ENCODE measurements around the gene ACSM2A.
"Not testable (repeated sequence)": the region's sequence is repeated elsewhere in the genome, so short reads cannot be mapped to it uniquely, and the experiment has no call there.

Gene ACSM2A

GRCh38 chr16:20446652-20447393 lies 4.5 kb upstream of the ACSM2A start:
- in situ Hi-C loops (cut with MboI; ENCODE audit: low sequenced_read_pairs) = not testable (repeated sequence)

DNA sequence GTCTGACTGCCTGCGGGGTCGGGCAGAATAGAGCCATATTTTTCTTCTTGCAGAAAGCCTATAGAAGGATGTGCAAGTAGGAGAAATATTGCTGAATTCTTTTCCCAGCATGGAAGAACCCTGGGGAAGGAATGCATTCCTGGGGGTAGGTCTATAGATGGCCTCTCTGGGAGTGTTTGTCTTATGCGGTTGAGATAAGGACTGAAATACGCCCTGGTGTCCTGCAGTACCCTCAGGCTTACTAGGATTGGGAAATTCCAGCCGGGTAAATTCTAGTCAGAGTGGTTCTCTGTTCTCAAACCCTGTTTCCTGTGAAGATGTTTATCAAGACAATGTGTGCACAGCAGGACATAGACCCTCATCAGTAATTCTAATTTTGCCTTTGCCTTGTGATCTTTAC lies 2.3 kb downstream of the ACSM2A start:
- in situ Hi-C loops (cut with MboI; ENCODE audit: low sequenced_read_pairs) = not testable (repeated sequence)

DNA sequence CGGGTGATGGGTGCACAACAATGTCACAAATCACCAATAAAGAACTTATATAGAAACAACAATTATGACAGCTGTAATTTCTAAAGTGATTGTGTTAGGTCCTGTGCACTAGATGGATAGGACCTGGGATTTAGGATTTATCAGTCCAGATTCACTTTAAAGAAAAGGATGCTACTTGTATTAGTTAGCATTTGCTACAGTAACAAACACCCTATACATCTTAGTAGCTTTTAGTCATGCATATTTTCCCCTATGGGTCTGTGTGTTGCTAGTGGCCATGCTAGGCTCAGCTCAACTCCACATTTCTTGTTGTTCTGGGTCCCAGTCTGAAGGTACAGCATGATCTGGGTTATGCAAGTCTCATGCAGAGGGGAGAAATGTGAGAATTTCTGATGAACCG lies 7.9 kb downstream of the ACSM2A start:
- in situ Hi-C loops (cut with MboI; ENCODE audit: low sequenced_read_pairs) = not testable (repeated sequence)

GRCh38 chr16:20460313-20460712 lies 9.0 kb downstream of the ACSM2A start:
- in situ Hi-C loops (cut with MboI; ENCODE audit: low sequenced_read_pairs) = not testable (repeated sequence)

- in situ Hi-C loops (cut with MboI; ENCODE audit: low sequenced_read_pairs) = not testable (repeated sequence)
Observed at GRCh38 chr16:20468954-20469353, 17.6 kb downstream of the ACSM2A start.

DNA sequence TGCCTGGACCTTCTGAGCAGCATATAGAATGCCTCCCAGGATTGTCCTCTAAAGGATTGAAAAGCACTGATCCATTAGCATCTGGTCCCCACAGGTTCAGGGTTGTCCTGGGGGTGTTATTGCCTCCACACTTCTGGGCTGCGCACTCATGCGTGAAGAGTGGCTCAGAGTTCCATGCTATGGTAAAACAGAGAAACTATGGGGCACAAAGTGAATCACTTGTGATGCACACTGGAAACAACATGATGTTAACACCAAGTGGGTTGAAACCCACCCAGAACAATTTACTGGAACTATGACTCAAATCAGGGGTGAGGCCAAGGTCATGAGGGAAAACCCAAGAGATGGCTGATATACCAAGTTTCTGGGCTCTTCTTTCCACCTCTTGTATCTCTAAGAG lies 18.6 kb downstream of the ACSM2A start:
- in situ Hi-C loops (cut with MboI; ENCODE audit: low sequenced_read_pairs) = not testable (repeated sequence)

DNA sequence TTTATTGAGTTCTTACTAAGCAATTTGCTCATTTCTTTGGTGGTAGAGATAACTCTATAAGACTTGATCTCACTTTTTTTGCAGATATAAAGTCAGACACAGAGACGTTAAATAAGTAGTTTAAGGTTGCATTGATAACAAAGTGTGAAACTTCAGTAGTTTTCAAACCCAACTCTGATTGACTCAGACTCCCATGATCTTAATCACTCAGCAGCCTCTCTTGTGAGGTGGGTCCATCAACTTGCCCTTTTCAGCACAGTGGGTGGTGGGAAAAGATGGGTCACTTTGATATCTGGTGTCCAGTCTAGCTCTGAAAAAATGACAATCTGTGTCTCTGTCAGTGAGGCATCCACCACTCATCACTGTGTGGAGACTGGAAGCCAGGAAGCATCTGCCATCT lies 19.4 kb downstream of the ACSM2A start:
- in situ Hi-C loops (cut with MboI; ENCODE audit: low sequenced_read_pairs) = not testable (repeated sequence)

- in situ Hi-C loops (cut with MboI; ENCODE audit: low sequenced_read_pairs) = not testable (repeated sequence)
Observed at GRCh38 chr16:20477188-20477744, 25.9 kb downstream of the ACSM2A start.

DNA sequence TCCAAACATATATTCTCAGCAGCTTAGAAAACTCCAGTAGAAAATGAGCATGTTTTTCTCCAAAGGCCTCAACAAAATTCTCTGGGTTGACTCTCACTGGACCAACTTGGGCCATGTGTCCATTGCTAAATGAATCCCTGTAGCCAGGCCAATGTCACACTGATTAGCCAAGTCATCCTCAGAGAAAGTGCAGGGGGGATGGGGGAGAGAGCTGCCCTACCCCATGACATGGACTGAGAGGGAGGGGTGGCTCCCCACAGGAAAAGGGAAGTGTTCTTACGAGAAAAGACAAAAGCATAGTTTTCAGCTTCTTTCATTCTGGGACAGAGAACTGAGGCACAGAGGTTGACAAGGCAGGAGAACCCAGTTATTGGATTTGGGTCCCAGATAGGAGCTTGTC lies 32.7 kb downstream of the ACSM2A start:
- in situ Hi-C loops (cut with MboI; ENCODE audit: low sequenced_read_pairs) = not testable (repeated sequence)

- in situ Hi-C loops (cut with MboI; ENCODE audit: low sequenced_read_pairs) = no loop called here
Observed at GRCh38 chr16:20484726-20485125, 33.4 kb downstream of the ACSM2A start.

GRCh38 chr16:20485408-20485807 lies 34.1 kb downstream of the ACSM2A start:
- in situ Hi-C loops (cut with MboI; ENCODE audit: low sequenced_read_pairs) = no loop called here

DNA sequence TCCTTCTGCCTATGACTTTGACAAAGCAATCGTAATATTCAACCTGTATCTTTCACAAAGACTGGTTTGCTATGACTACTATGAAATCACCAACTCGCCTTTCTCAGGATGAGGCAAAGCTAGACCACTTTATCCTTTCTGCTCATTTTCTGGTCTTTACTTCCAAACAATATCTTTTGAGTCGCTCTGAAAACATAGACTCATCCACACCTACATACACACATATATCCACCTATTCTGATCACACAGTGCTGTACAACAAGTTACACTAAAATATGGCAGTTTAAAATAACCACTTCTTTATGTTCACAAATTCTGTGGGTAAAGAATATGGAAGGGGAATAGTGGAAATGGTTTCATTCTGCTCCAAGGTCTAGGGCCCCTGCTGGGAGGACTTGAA lies 39.7 kb downstream of the ACSM2A start:
- in situ Hi-C loops (cut with MboI; ENCODE audit: low sequenced_read_pairs) = not testable (repeated sequence)

DNA sequence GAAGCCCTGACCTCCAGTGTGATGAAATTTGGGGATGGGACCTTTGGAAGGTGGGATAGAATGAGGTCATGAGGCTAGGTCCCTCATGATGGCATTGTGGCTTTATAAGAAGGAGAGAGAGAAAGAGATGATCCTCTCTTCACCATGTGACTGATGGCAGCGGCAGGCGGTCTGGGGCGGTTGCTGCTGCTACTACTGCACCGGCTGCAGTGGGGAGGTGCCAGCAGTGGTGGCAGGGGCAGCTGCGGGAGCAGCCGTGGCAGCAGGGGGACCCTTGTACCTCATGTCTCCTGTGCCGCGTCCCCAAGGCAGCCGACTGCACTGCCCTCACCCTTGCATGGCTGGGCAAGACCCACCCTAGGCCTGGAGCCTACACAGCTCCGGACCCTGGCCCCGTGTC lies 40.1 kb downstream of the ACSM2A start:
- in situ Hi-C loops (cut with MboI; ENCODE audit: low sequenced_read_pairs) = not testable (repeated sequence)

GRCh38 chr16:20504418-20504817 lies 53.1 kb downstream of the ACSM2A start:
- in situ Hi-C loops (cut with MboI; ENCODE audit: low sequenced_read_pairs) = no loop called here

- in situ Hi-C loops (cut with MboI; ENCODE audit: low sequenced_read_pairs) = no loop called here
Observed at GRCh38 chr16:20507280-20507679, 56.0 kb downstream of the ACSM2A start.

- in situ Hi-C loops (cut with MboI; ENCODE audit: low sequenced_read_pairs) = no loop called here
Observed at GRCh38 chr16:20510323-20510722, 59.0 kb downstream of the ACSM2A start.

DNA sequence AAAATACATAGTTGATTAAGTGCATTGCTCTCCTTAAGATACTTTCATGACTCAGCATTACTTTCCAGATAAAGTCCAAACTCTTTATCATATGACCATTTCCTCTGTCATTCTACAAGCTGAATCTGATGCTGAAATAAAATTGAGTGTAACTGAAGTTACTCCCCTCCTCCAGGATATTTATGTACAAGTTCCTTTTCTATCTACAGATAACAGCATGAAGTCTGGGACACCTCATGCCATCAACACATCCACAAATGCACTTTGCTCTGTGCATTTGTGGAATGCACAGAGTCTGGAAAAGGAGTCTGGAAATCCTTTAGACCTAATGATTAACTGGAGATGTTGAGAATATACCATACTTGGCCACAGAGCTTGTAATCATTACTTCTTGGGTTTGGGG lies 64.4 kb downstream of the ACSM2A start:
- in situ Hi-C loops (cut with MboI; ENCODE audit: low sequenced_read_pairs) = no loop called here

DNA sequence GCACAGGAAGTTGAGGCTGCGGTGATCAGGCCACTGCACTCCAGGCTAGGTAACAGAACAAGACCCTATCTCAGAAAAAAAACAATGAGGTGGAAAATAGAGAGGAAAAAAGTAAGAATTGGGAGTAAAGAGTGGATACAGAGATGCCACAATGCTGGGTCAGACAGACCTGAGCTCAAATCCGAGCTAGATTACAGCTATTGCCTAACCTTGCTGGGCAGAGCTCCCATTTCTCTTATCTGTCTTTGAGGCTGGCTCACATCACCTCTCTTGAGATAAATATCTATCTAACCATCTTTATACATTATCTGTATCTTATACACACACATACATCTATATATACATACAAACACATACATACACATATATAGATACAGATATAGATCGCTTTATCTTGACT lies 65.8 kb downstream of the ACSM2A start:
- in situ Hi-C loops (cut with MboI; ENCODE audit: low sequenced_read_pairs) = no loop called here

- in situ Hi-C loops (cut with MboI; ENCODE audit: low sequenced_read_pairs) = no loop called here
Observed at GRCh38 chr16:20519231-20519630, 67.9 kb downstream of the ACSM2A start.

GRCh38 chr16:20520103-20520502 lies 68.8 kb downstream of the ACSM2A start:
- in situ Hi-C loops (cut with MboI; ENCODE audit: low sequenced_read_pairs) = no loop called here

DNA sequence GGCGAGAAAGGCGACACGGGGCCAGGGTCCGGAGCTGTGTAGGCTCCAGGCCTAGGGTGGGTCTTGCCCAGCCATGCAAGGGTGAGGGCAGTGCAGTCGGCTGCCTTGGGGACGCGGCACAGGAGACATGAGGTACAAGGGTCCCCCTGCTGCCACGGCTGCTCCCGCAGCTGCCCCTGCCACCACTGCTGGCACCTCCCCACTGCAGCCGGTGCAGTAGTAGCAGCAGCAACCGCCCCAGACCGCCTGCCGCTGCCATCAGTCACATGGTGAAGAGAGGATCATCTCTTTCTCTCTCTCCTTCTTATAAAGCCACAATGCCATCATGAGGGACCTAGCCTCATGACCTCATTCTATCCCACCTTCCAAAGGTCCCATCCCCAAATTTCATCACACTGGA lies 80.5 kb downstream of the ACSM2A start:
- in situ Hi-C loops (cut with MboI; ENCODE audit: low sequenced_read_pairs) = not testable (repeated sequence)

DNA sequence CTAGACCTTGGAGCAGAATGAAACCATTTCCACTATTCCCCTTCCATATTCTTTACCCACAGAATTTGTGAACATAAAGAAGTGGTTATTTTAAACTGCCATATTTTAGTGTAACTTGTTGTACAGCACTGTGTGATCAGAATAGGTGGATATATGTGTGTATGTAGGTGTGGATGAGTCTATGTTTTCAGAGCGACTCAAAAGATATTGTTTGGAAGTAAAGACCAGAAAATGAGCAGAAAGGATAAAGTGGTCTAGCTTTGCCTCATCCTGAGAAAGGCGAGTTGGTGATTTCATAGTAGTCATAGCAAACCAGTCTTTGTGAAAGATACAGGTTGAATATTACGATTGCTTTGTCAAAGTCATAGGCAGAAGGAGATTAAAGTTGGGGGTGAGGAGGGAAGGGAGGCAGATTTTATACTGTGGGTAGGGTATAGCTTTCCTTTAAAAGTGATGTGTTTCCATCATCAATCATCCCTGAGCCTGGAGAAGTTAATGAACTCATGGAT lies 81.0 kb downstream of the ACSM2A start:
- in situ Hi-C loops (cut with MboI; ENCODE audit: low sequenced_read_pairs) = not testable (repeated sequence)

GRCh38 chr16:20536669-20537068 lies 85.3 kb downstream of the ACSM2A start:
- in situ Hi-C loops (cut with MboI; ENCODE audit: low sequenced_read_pairs) = not testable (repeated sequence)

Data from HL-60/S4 treated with phorbol 12-myristate 13-acetate at 8.2 ng/mL for 4 days and 3 days (cell line).